Urinary bladder (tissue), 4 donors: ENCODE results near the gene AGPAT3. TPM values are rescaled to one million over a fixed set of nuclear protein-coding genes. Genes with fewer than 3 reads are reported as not detected.

Source experiments
- DNase-seq: peaks from one replicate; pipeline ENCODE4 v3.0.0-alpha.2; 2015; ENCODE audit errors: extremely low spot score
- H3K27ac ChIP-seq: one replicate; pipeline ENCODE4 v1.5.1; 2013; ENCODE audit warnings: low read depth, mild to moderate bottlenecking, moderate library complexity
- H3K36me3 ChIP-seq: one replicate; pipeline ENCODE4 v1.6.1; 2013; ENCODE audit warnings: mild to moderate bottlenecking, moderate library complexity; ENCODE audit not compliant: insufficient read depth
- H3K4me1 ChIP-seq: one replicate; pipeline ENCODE4 v1.6.1; 2013; ENCODE audit warnings: mild to moderate bottlenecking, moderate library complexity; ENCODE audit not compliant: insufficient read depth
- H3K4me3 ChIP-seq: one replicate; pipeline ENCODE4 v1.5.1; 2013; ENCODE audit warnings: low read depth, low read length
- whole genome bisulfite sequencing: extraction: QIAGEN DNeasy Blood & Tissue Kit; methylation state at CpG from one replicate; pipeline ENCODE4 v1.1.7; 2013; 5-methylcytosine and 5-hydroxymethylcytosine counted together
- polyA plus RNA-seq: library from polyadenylated mRNA; stranded (reverse); fragments of 200-250 nt; gene quantifications from one replicate; pipeline ENCODE4 v1.2.3, GENCODE V29; 2013
- total RNA-seq: library from RNA; depleted of rRNA; stranded (reverse); fragments of >200 nt; gene quantifications from one replicate; pipeline ENCODE4 v1.2.3, GENCODE V29; 2014
- donor health status: healthy with polysubstance abuse.
- donor health status: healthy.

AGPAT3 gene
- total and polyA plus RNA-seq, 2 donors = 19.5 to 25.1 TPM

DNA sequence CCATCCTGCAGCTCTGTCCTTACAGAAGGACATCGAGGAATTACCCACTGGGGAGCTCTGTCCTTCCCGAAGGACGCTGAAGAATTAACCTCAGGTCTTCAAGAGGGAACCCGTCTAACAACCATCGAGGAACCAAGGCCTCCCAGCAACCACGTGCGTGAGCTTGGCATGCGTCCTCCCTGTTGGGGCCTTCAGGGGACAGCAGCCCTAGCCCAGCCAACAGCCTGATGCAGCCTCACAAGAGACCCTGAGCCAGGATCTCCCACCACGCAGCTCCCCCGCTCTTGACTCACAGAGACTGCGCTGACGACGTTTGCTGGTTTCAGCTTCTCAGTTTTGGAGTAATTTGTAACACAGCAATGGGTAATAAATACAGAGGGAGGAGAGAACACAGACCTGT is 19.6 kb upstream of the AGPAT3 start:
- H3K4me1 ChIP-seq = no peaks in the 10 kb centered on the region
- H3K4me3 ChIP-seq = no peak overlapping the region
- 88% methylated on average over 13 of the region's 13 CpGs for WGBS
- H3K27ac ChIP-seq = no peak overlapping the region
- no peaks in the 10 kb centered on the region for H3K36me3 ChIP-seq
- DNase-seq = no peak

DNA sequence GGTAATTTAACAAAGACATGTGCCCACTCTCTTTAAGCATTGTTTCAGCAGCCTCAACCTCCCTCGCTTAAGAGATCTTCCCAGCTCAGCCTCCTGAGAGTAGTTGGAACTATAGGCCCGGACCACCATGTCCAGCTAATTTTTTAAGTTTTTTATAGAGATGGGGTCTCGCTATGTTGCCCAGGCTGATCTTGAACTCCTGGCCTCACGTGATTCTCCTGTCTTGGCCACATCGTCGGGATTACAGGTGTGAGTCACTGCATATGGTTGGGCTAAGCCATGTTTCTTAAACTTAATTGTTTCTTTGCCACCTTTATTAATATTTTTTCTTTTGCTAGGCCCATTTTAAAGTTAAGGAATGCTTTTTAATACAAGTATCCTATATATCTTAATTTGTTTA is 18.6 kb upstream of the AGPAT3 start:
- H3K4me3 ChIP-seq = no peak overlapping the region
- H3K4me1 ChIP-seq = no peaks in the 10 kb centered on the region
- H3K36me3 ChIP-seq = no peaks in the 10 kb centered on the region
- no peak for DNase-seq
- H3K27ac ChIP-seq = no peak overlapping the region
- WGBS = 87% methylated on average over 6 of the region's 6 CpGs

DNA sequence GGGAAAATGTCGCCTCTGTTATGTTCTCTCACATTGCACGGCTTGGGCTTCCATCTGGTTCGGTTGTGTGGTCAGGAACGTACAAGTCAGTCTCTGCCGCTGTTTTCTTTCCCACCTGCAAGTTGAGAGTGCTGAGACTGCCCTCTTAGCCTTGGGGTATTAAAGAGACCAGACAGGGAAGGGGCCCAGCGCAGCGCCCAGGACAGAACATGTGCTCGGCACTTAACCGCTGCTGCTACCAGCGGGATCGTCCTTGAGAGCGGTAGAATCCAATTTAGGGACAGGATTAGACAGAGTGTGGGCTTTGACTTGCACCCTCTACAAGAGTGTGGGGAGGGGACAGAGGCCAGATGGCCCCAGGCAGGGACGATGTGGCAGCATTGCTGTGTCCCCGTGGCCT is 17.7 kb upstream of the AGPAT3 start:
- Histone ChIP-seq H3K27ac (no peak overlapping the region), H3K36me3 (no peaks in the 10 kb centered on the region), H3K4me3 (no peak overlapping the region), H3K4me1 (no peaks in the 10 kb centered on the region)
- 85% methylated on average over 14 of the region's 14 CpGs for WGBS
- no peak for DNase-seq

DNA sequence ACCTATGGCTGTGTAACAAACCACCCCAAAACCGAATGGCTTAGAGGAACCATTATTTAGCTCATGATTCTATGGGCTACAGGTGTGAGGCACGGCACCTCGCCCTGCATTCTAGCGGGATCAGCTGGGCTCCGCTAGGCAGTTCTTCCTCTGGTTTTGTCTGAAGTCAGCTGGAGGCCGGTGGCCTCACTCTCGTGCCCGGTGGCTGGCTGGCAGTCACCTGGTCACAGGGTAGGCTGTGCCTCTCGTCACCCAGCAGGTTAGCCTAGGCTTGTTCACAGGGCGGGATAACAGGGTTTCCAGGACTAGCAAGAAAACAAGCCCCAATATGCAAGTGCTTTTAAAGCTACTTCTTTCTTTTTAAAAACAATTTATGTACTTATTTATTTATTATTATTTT is 16.3 kb upstream of the AGPAT3 start:
- H3K4me1 ChIP-seq = no peaks in the 10 kb centered on the region
- no peak overlapping the region for H3K27ac ChIP-seq
- DNase-seq = no peak
- no peaks in the 10 kb centered on the region for H3K36me3 ChIP-seq
- 94% methylated on average over 10 of the region's 10 CpGs for WGBS
- no peak overlapping the region for H3K4me3 ChIP-seq

DNA sequence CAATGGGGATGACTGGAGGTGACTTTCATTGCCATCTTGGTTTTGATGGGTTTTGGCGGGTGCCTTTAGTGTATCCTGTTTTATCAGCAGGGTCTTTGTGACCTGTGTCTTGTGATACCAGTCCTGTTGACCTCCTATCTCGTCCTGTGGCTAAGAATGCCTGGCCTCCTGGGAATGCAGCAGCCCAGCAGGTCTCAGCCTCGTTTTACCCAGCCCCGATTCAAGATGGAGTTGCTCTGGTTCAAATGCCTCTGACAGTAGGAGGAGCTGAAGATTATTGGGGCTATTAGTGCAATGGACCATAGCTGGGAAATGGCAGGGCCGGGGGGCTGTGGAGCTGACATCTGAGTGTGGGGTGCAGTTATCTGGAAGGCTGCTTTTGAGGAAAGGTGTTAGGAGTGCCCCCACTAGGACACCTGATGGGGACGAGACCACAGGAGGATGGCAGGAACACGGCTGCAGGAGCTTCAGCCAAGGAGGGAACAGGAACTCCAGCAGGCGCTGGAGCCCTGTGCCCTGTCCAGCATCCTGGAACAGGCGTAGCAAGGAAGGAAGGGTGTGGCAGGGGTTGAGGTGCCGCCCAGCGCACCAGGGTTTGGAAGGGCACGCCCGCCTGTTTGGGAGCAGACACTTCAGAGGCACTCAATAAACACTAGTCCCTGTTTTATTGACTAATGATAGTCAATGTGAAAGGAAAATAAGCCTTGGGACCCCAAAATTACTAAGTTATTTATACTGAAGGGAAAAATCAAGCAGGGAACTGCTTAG is 15.3 kb upstream of the AGPAT3 start:
- Histone ChIP-seq H3K36me3 (no peaks in the 10 kb centered on the region), H3K4me3 (no peak overlapping the region), H3K4me1 (no peaks in the 10 kb centered on the region), H3K27ac (no peak overlapping the region)
- 72% methylated on average over 13 of the region's 13 CpGs for WGBS
- no peak for DNase-seq

DNA sequence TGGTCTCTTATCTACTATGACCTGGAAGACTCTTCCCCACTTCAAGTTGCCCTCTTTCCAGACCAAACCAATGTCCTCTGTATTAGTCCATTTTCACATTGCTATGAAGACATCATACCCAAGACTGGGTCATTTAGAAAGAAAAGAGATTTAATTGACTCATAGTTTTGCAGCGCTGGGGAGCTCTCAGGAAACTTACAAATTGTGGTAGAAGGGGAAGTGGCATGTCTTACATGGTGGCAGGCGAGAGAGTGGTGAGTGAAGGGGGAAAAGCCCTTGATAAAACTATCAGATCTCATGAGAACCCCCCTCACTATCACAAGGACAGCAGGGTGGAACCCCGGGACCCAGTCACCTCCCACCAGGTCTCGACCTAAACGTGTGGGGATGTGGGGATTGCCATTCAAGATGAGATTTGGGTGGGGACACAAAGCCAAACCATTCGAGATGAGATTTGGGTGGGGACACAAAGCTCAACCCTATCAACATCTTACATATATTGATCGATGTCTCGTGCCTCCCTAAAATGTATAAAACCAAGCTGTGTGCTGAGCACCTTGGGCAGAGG is 14.2 kb upstream of the AGPAT3 start:
- WGBS = 82% methylated on average over 8 of the region's 8 CpGs
- no peak overlapping the region for H3K27ac ChIP-seq
- no peak for DNase-seq
- no peak overlapping the region for H3K4me3 ChIP-seq
- no peaks in the 10 kb centered on the region for H3K4me1 ChIP-seq
- no peaks in the 10 kb centered on the region for H3K36me3 ChIP-seq

DNA sequence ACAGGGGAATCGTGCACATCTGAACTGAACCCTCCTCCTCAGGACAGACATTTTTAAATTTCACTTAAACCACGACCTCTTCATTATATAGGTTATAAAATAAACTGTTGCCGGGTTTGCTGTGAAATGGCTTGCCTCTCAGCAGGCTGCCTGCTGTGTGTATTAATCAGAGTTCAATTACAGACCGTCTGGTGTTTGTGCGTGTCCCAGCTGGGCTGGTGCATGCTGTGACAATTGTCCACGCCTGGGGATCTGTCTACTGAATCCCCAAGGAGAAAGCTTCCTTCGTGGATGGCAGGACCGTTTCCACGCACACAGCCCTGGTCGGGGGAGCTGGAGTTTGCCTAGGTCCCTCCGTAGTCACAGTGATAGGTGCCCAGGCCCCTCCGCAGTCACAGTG is 13.4 kb upstream of the AGPAT3 start:
- Histone ChIP-seq H3K4me1 (no peaks in the 10 kb centered on the region), H3K27ac (no peak overlapping the region), H3K4me3 (no peak overlapping the region), H3K36me3 (no peaks in the 10 kb centered on the region)
- no peak for DNase-seq
- WGBS = 69% methylated on average over 12 of the region's 12 CpGs

DNA sequence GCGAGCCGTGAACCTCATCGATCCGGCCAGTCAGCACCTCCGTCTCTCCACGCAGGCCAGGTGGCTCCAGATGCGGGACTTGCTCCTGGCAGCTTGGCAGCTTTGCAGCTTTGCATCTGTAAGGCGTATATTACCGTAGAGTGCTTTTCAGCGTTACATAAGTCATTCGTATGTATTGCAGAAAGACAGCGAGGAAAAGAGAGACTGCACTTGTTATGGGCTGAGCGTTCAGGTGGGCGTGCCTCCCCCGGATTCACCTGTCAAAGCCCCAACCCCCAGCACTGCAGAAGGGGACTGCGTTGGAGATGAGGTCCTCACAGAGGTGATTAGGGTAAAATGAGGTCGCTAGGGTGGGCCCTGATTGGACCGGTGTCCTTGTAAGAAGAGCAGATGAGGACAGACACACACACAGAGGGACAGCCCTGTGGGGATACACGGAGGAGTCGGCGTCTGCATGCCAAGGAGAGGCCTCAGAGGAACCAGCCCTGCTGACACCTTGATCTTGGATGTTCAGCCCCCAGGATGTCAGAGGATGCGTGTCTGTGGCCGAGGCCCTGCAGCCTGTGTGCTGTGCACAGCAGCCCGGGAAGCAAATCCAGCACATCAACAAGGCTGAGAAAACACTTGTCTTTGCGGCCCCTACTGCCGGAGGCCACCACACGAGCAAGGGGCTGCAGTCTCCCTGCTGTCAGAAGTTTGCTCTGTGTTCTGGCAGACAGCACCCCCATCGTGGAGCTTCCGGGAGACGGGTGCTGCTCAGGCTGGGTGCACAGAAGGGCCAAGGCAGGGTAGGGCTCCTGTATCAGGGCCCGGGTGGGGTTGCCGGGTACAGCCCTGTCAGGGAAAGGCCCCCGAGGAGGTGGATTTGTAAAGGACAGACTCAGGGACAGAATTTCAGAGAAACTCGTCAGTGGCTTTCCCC is 10.9 kb upstream of the AGPAT3 start:
- Histone ChIP-seq H3K4me3 (no peak overlapping the region), H3K36me3 (no peaks in the 10 kb centered on the region), H3K4me1 (no peaks in the 10 kb centered on the region), H3K27ac (no peak overlapping the region)
- no peak for DNase-seq
- 81% methylated on average over 34 of the region's 34 CpGs for whole genome bisulfite sequencing

DNA sequence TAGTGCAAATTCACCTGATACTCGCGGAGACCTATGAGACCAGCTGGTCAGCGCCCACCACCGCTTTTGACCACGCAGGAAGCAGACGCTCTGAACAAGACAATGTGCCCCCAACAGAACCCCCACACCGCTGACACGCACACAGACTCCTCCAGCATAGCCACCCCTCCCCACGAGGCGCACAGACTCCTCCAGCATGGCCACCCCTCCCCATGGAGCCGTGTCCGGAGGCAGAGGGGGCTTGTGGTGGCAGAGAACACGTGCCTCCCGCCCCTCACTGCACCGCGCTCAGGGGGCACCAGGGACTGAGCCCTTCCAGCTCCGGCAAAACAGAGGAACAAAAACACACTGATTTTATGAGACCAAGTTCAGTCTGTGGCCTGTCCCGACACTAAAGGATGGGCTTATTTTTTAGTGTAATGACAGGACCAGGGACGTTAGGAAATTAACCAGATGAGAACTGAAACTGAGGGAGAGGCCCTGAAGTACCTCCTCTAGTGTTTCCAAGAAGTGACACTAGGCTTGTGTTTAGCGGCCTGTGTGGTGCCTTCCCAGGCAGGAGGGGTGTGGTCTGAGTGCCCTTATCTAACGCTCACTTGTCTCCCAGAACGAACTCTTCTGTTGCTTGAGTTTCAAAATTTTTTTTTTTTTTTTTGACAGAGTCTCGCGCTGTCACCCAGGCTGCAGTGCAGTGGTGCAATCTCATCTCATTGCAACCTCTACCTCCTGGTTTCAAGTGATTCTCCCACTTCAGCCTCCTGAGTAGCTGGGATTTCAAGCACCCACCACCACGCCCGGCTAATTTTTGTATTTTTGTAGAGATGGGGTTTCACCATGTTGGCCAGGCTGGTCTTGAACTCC is 10.0 kb upstream of the AGPAT3 start:
- H3K27ac ChIP-seq = no peak overlapping the region
- H3K4me1 ChIP-seq = no peaks in the 10 kb centered on the region
- WGBS = 68% methylated on average over 26 of the region's 26 CpGs
- DNase-seq = no peak
- H3K4me3 ChIP-seq = no peak overlapping the region
- no peaks in the 10 kb centered on the region for H3K36me3 ChIP-seq

DNA sequence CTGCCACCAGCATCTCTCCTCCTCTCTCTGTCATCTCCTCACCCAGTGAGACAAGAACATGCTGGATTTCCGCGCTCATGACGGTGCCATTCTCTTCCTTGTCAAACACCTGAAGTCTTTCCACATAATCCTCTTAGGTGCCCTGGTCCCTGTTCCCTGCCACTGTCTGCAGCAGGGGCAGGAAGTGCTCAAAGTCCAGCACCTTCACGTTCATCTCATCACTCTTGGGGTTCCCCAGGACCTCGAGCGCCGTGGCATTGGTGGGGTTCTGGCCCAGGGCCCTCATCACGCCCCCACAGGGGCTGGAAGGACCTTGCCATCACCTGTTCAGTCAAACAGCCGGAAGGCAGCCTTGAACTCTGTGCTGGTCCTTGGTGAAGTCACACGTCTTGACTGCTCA is 9.1 kb upstream of the AGPAT3 start:
- Histone ChIP-seq H3K36me3 (no peaks in the 10 kb centered on the region), H3K27ac (no peak overlapping the region), H3K4me1 (no peaks in the 10 kb centered on the region), H3K4me3 (no peak overlapping the region)
- 89% methylated on average over 10 of the region's 10 CpGs for WGBS
- DNase-seq = no peak

DNA sequence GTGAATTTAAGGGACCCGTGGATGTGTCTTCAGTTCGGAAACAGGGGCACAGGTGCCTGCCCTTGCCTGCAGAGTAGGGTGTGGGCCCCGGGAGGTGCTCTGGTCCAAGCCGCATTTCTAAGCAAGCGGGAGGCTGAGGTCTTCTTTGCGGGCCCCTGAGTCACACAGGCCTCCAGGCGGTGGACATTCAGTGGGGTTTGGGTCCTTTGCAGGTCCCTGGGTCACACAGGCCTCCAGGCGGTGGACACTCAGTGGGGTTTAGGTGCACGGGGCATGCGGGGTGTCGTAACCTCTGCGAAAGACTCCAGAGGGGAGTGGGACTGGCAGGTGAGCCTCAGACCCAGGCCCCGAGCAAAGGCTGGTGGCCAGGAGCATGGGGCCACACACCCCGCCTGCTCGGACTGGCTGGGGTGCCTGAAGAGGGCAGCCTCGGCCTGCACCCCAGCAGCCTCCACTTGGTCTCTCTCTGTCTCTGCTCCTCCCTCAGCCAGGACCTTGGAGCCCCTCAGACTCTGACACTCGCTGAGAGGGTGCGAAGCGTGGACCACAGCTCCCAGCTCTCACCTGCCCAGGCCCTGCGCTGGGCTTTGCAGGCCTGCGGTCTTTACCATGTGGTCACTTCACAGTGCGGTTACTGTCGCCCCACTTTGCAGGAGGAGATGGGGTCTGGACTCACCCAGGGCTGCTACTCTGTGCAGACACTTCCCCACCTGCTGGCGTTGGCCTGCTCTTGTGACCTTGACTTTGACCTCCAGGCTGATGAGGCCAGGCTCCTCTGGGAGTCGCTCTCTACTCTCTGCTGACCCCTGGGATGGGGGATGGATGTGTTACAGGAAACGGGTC is 6.0 kb upstream of the AGPAT3 start:
- H3K27ac ChIP-seq = no peak overlapping the region
- 93% methylated on average over 26 of the region's 26 CpGs for WGBS
- no peak for DNase-seq

DNA sequence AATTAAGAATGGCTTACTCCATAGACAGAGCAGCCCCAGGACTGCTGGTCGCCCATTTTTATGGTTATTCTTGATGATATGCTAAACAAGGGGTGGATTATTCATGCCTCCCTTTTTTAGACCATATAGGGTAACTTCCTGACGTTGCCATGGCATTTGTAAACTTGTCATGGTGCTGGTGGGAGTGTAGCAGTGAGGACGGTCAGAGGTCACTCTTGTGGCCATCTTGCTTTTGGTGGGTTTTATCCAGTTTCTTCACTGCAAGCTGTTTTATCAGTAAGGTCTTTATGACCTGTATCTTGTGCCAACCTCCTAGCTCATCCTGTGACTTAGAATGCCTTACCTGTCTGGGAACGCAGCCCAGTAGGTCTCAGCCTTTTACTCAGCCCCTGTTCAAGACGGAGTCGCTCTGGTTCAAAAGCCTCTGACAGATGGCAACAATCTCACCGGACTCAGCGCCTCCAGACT is 5.2 kb upstream of the AGPAT3 start:
- no peak overlapping the region for H3K27ac ChIP-seq
- no peak overlapping the region for H3K4me3 ChIP-seq
- H3K36me3 ChIP-seq = no peaks in the 10 kb centered on the region
- WGBS = 40% methylated on average over 8 of the region's 8 CpGs
- DNase-seq = no peak
- H3K4me1 ChIP-seq = no peaks in the 10 kb centered on the region

More for the DNA sequence above, 6.0 kb upstream of the AGPAT3 start:
- Histone ChIP-seq H3K36me3 (no peaks in the 10 kb centered on the region), H3K4me3 (no peak overlapping the region), H3K4me1 (no peaks in the 10 kb centered on the region)
